Astrocyte of the cerebellum (primary cell): ENCODE results near the gene AKIP1.

ENCODE experiments used
- DNase-seq: peaks from one replicate; pipeline ENCODE4 v3.0.0-alpha.2; 2011; ENCODE audit warnings: low read depth
- H3K4me3 ChIP-seq: 2 replicates; pipeline ENCODE4 v1.5.1; 2011; ENCODE audit warnings: mild to moderate bottlenecking, low read depth, low read length, moderate library complexity
- in situ Hi-C: cut with HindIII; loops from 2 replicates; pipeline ENCODE4 v1.10.0; 2017; ENCODE audit warnings: low sequenced_read_pairs
- TF ChIP-seq, protein P1 (sequence below): IDR thresholded peaks from 2 replicates; pipeline ENCODE4 v1.5.1; 2012; ENCODE audit warnings: low read length, low read depth, moderate library complexity, mild to moderate bottlenecking; ENCODE audit errors: missing control alignments

AKIP1 gene

DNA sequence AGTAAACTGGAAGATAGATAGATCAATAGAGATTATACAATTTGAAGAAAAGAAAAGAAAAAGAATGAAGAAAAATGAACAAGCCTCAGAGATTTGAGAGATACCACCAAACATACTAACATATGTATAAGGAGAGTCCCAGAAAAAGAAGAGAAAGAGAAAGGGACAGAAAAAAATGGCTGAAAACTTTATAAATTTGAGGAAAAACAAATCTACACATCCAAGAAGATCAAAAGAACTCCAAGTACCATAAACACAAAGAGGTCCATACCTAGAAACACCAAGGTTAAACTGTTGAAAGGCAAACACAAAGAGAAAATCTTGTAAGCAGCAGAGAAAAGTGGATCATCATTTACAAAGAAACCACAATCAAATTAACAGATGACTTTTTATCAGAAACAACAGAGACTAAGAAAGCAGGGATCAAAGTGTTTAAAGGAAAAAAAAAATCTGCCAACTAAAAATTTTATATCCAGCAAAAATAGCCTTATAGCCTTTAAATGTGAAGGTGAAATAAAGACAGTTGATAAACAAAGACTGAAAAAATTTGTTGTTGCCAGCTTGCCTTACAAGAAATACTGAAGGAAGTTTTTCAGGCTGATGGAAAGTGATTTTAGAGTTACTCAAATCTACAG is 11.8 kb upstream of the AKIP1 start:
- no peak overlapping the region for H3K4me3 ChIP-seq
- TF ChIP-seq, protein P1, sequence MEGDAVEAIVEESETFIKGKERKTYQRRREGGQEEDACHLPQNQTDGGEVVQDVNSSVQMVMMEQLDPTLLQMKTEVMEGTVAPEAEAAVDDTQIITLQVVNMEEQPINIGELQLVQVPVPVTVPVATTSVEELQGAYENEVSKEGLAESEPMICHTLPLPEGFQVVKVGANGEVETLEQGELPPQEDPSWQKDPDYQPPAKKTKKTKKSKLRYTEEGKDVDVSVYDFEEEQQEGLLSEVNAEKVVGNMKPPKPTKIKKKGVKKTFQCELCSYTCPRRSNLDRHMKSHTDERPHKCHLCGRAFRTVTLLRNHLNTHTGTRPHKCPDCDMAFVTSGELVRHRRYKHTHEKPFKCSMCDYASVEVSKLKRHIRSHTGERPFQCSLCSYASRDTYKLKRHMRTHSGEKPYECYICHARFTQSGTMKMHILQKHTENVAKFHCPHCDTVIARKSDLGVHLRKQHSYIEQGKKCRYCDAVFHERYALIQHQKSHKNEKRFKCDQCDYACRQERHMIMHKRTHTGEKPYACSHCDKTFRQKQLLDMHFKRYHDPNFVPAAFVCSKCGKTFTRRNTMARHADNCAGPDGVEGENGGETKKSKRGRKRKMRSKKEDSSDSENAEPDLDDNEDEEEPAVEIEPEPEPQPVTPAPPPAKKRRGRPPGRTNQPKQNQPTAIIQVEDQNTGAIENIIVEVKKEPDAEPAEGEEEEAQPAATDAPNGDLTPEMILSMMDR, result no peak
- in situ Hi-C loops, result no loop called here
- no peak for DNase-seq

DNA sequence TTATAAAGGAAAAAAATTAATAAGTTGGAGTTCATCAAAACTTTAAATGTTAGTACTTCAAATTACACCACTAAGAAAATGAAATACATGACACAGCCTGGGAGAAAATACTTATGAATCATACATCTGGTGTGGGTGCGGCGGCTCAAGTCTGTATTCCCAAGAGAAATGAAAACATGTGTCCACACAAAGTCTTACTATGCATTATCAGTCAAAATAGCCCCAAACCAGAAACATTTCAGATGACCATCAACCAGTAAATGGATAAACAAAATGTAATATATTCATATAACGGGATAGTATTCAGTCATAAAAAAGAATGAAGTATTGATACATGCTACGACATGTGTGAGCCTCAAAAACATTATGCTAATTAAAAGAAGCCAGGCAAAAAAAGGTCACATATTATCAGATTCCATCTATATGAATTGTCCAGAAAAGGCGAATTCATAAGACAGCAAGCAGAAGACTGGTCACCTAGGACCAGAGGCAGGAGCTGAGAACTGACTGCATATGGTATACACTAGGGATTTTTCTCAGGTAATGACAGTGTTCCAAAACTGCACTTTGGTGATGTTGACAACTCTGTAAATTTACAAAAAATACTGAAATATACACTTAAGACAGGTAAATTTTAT is 5.3 kb upstream of the AKIP1 start:
- TF ChIP-seq, protein P1, result no peak
- no peak overlapping the region for H3K4me3 ChIP-seq
- in situ Hi-C loops, result no loop called here
- peak; percentile 38 for DNase-seq

DNA sequence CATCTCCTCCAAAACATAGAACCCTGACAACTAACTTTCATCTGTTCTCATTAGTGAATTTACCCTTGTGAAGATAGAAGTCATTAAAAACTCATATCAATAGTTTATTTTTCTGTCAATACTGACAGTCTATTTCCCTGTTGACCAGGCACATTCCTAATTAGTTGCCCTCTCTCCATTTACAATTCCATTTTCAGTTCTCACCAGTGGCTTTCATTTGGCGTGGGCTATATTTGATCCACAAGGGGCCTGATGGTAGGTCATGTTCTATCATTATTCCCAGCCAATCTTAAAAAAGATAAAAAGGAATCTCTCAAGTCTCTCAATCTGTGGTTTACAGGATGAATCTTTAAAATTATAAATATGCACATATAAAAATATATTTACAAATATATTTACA is 3.9 kb upstream of the AKIP1 start:
- DNase-seq, result no peak
- in situ Hi-C loops, result no loop called here
- no peak overlapping the region for H3K4me3 ChIP-seq
- TF ChIP-seq, protein P1, result no peak

DNA sequence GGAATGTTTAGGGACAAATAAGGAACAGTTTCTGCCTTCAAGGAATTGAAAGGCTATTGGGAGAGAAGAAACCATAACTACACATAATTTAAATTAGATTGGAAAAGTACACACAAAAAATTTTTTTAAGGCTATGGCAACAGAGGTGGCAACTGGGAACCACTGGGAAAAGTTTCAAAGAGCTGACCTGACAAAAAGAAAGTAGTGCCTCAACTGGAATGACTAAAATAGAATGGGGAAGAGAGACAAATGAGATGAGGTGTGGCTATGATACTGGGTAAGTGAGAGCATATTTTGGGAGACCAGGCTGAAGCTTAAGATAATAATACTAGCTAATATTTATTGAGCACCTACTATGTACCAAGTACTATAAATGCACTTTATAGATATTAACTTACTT is 2.9 kb upstream of the AKIP1 start:
- in situ Hi-C loops, result no loop called here
- no peak overlapping the region for H3K4me3 ChIP-seq
- TF ChIP-seq, protein P1, result no peak
- no peak for DNase-seq

DNA sequence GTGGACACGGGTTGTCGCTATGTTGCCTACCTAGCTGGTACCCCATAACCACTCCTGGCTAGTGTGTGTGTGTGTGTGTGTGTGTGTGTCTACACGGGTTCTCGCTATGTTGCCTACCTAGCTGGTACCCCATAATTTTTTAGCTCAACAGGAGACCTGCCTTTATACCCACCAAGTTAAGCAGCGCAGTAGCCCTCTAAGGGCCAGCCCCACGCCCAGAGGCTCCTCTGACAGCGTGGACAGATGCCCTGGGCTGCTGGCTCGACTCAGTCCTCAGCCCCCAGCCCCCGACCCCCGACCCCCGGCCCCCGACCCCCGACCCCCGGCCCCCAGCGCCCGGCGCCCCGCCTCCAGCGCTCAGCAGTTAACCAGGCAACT is 351 bp upstream of the AKIP1 start:
- TF ChIP-seq, protein P1, result no peak
- in situ Hi-C loops, result no loop called here
- peak overlapping the region; percentile 80 for H3K4me3 ChIP-seq
- no peak for DNase-seq

DNA sequence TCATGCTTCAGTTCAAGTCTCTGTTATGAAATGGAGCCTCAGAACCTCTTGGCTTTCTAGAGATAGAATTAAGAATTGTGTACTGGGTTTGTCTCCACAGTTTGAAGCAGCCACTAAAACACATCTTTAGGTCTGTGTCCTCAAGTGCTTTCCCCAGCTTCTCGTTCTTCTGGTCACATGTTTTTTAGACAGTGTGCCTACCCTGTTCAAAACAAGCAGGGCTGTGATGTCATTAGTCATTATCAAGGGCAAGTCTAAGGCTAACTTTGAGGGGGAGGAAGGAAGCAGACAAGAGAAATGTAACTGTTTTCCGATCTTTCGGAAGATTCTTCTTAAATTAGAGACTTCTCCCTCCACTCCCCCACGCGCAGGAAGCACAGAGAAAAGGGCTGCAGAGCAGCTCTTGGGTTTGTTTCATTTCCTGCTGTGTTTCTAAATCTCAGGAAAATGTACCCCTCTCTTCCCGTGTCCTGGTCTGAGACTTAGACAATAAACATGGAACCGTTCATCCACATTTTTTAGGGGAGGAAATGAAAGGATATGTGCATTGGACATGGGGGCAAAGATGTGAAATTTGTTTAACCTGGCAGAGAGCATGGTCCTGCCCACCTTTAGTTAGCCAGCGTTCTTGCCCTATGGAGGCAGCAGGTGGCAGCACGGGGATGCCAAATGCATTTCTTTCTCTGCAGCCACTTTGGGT is 3.1 kb downstream of the AKIP1 start:
- in situ Hi-C loops, result no loop called here
- TF ChIP-seq, protein P1, result peak; percentile 76
- H3K4me3 ChIP-seq, result no peak overlapping the region
- DNase-seq, result no peak
